ENCODE results near the gene VTI1A. TPM values are rescaled to one million over a fixed set of nuclear protein-coding genes. Genes with fewer than 3 reads are reported as not detected.

Gene VTI1A
- total RNA-seq, 4 donors from 2014 or later: 43.5 to 80.4 (median 62.3) TPM

DNA sequence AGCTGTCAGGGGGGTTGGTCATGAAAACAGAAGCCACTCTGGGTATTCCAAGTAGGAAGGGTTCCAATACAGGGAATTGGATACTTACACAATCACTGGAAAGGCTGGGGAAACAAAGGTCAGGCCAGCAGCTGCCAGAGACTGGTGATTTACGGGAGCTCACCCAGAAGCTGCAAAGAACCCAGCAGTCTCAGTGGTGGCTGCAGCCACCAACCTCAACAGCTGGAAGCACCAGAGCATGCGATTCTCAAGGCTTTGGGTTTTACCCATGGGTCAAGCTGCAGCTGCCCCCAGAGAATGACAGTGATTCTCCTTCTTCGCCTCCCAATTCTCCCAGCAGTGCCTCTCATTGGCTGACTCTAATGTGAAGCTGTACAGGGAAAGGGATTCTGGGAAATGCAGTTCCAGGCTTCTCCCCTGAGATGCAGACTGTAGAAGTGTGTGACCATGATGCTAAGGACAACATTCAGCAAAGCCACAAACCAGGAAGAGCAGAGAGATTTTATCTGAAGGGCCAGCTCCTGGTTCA is 395.9 kb downstream of the VTI1A start:
- DNase-seq (ENCODE audit: low spot score) (no peak), ATAC-seq (ENCODE audit: low FRiP score) (no peak)
- TF ChIP-seq CTCF (IDR thresholded peaks at IDR 0.05): no peak

GRCh38 chr10:112843623-112844022 is 396.6 kb downstream of the VTI1A start:
- TF ChIP-seq CTCF (IDR thresholded peaks at IDR 0.05): no peak
- DNase-seq (ENCODE audit: low spot score) (no peak), ATAC-seq (ENCODE audit: low FRiP score) (no peak)

DNA sequence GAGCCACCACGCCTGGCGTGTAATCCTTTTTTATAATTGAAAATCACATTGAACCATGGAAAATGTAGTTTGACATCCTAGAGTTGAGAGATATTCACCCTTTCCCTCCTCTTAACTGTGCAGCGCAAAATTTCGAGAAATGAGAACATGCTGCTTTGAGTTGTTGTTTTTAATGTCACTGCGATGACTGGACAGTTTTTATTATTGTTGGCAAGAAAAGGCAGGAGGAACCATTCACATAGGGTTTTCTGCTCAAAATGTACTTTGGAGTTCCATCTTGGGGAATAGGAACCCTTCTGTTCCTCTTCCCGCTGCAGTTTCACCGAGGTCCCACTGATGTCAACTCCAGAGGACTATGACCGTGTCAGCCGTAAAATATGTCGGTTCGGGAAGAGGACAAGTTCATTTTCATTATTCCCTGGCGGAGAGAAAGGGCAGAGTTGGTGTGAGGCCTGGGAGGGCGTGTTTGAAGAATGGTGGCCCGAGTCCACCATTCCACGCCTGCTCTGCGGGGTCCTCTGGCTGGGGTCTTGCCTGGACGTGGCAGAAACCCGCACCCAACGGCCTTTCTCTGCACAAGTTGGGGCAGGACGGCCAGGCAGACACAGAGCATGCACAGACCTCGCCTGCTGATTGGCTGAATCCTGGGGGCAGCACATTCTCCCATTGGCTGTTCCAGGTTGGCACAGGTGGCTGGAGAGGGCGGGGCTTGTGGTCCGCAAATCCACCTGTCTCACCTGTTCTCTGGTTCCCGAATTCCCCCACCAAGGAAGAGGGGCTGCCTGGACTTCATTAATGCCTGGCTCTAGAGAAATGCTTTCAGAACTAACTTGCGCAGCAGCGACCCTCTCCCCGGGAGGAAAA is 397.9 kb downstream of the VTI1A start:
- DNase-seq (ENCODE audit: low spot score) (no peak), ATAC-seq (ENCODE audit: low FRiP score) (no peak)
- TF ChIP-seq CTCF (IDR thresholded peaks at IDR 0.05): no peak

DNA sequence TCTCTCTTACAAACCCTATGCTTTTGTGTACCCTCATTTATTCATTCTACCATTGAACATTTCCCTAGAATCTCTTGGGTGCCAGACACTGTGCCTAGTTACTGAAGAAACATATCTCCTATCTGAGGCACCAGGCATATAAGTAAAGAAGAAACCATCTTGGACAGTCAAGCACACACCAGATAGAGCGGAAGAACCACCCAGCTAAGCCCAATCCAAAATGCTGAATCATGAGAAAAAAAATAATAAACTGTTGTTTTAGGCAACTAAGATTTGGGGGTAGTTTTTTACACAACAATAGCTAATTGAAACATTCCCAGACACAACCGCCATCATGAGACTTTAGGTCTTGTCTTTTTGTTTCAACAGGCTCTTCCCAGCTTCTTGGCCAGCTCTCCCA is 400.8 kb downstream of the VTI1A start:
- ATAC-seq (ENCODE audit: low FRiP score): no peak
- no peak for DNase-seq (ENCODE audit: low spot score)
- no peak for TF ChIP-seq CTCF (IDR thresholded peaks at IDR 0.05)

DNA sequence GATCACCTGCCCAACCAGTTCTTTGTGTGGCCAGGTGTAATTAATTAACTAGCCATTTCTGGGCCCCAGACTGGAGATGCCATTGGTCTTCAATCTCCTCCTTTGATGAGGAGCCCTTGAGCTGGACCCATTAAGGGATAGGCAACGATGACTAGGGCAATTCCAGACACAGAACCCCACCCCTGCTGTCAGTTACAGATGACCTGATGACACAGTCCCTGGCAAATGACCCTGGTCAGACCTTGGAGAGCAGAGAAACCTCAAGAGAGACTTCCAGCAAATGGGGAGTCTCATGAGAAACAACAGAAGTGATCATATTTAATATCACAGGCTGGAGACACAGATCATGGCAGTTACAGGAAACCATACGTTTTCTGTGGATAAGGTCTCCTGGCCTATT is 401.2 kb downstream of the VTI1A start:
- no peak for TF ChIP-seq CTCF (IDR thresholded peaks at IDR 0.05)
- DNase-seq (ENCODE audit: low spot score): no peak
- ATAC-seq (ENCODE audit: low FRiP score): no peak

DNA sequence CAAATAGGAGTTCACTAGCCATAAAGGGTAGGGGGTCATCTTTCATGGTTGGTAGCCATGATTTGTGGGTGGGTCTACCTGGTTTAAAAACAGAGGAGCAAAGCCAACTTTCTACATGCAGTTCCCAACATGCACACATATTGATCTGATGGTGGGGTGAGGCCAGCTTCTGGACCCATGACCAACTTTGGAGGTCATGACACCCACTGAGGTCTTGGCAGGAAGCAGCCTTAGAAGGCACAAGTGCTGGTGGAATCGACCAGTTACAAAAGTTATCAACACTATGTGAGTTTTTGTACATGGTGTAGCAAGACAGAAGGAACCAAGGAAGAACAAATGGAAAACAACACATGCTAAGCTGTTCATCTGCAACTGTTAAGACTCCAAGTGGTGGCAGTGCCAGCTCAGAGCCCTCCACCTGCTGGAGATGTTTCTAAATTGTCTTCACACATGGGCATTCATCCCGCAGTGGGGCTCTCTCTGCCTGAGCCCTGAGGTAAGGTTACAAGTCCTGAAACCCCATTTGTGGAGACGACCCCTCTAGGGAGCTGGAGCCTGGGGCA is 401.9 kb downstream of the VTI1A start:
- DNase-seq (ENCODE audit: low spot score) (no peak), ATAC-seq (ENCODE audit: low FRiP score) (no peak)
- no peak for TF ChIP-seq CTCF (IDR thresholded peaks at IDR 0.05)
